Upper lobe of left lung (tissue), 6 donors: ENCODE results near the gene PIRT. TPM values are rescaled to one million over a fixed set of nuclear protein-coding genes. Genes with fewer than 3 reads are reported as not detected.

Experiments used
- ATAC-seq, 2 donors: fragments of 200-7000 bp; cut with Tn5 transposase; one replicate each; pipeline ENCODE4 v1.9.1; 2022; ENCODE audit warnings: mild to moderate bottlenecking in 2 of 2, moderate library complexity in 2 of 2; ENCODE audit not compliant: low FRiP score in 2 of 2
- DNase-seq, 2 donors: peaks; one replicate each; pipeline ENCODE4 v3.0.0-alpha.2; 2019 to 2020
- H3K27ac ChIP-seq, 4 donors: fragments of 200-600 bp; sonication (generic); one replicate each; pipeline ENCODE4 v1.5.1; 2016 to 2019
- H3K27me3 ChIP-seq, 4 donors: fragments of 200-600 bp; sonication (generic); one replicate each; pipeline ENCODE4 v1.5.1; 2017 to 2019
- H3K36me3 ChIP-seq, 4 donors: fragments of 200-600 bp; sonication (generic); one replicate each; pipeline ENCODE4 v1.5.1; 2016 to 2019
- H3K4me1 ChIP-seq, 4 donors: fragments of 200-600 bp; sonication (generic); one replicate each; pipeline ENCODE4 v1.5.1; 2018 to 2019
- H3K4me3 ChIP-seq, 4 donors: fragments of 200-600 bp; sonication (generic); one replicate each; pipeline ENCODE4 v1.5.1; 2017 to 2019; ENCODE audit warnings: mild to moderate bottlenecking in 2 of 4, moderate library complexity in 1 of 4
- H3K9me3 ChIP-seq, 4 donors: fragments of 200-600 bp; sonication (generic); one replicate each; pipeline ENCODE4 v1.5.1; 2018 to 2019
- CTCF ChIP-seq, 6 experiments: fragments of 450-650 bp in 4 of 6; fragments of 200-600 bp in 2 of 6; sonication (generic) in 2 of 6; IDR thresholded peaks; one replicate each; pipeline ENCODE4 v1.5.1; 2016 to 2019; ENCODE audit warnings: antibody characterized with exemption in 6 of 6
- EP300 ChIP-seq, 4 donors: sonication (generic); formaldehyde crosslinking; IDR thresholded peaks; one replicate each; pipeline ENCODE4 v1.5.1; 2017; ENCODE audit warnings: antibody characterized with exemption in 4 of 4, control low read depth in 2 of 4
- POLR2A ChIP-seq, 4 donors: fragments of 450-650 bp; IDR thresholded peaks; one replicate each; pipeline ENCODE4 v1.5.1; 2016 to 2017; ENCODE audit warnings: antibody characterized with exemption in 4 of 4, mild to moderate bottlenecking in 2 of 4
- POLR2AphosphoS5 ChIP-seq, 2 donors: sonication (generic); formaldehyde crosslinking; IDR thresholded peaks; one replicate each; pipeline ENCODE4 v1.5.1; 2017; ENCODE audit warnings: antibody characterized with exemption in 2 of 2
- WGBS, 2 donors: methylation state at CpG; one replicate each; pipeline ENCODE4 v1.1.5; 2017 to 2018; 5-methylcytosine and 5-hydroxymethylcytosine counted together
- total RNA-seq, 6 donors: library from RNA; depleted of rRNA in 4 of 6; stranded (reverse); fragments of >200 nt in 4 of 6; gene quantifications; one replicate each; pipeline versions ENCODE4 v1.1.0 to v1.2.1, GENCODE V29; 2016 to 2021
- donor health status: DM: no; HTN: no; CAD: no; lungs with moderate emphysema.
- donor health status: DM: no; HTN: yes; CAD: no; lungs with severe emphysema.

Gene PIRT
- total RNA-seq: not detected

DNA sequence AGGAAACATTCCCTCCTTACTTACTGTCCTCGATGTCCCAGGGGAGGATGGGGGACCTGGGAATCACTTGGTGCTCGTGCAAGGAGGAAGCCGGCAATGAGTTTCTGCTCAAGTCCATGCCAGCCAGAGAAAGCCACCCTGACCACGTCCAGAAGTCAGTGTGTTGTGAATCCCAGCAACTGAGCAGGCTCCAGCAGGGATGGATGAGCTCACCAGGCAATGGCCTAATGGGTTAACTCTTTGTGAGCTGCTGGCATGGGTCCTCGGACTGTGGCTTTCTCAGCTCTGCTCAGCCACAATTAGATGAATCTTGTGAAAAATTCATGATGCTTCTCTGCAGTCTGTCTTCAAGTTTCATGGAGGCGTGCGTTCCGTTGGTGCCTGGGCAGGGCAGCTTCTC lies at the start of gene PIRT:
Gene PIRT, minus strand, starts transcription at position 167 of the 400 bp plus-strand sequence. CDS start 12,442 bp downstream, outside the sequence.
- TF ChIP-seq POLR2A (IDR thresholded peaks at IDR 0.05): no peak
- no peak for TF ChIP-seq CTCF (IDR thresholded peaks at IDR 0.05)
- no peak for TF ChIP-seq POLR2AphosphoS5 (IDR thresholded peaks at IDR 0.05)
- TF ChIP-seq EP300 (IDR thresholded peaks at IDR 0.05): no peak
- WGBS, 2 donors: 72 to 81% methylated on average over 8 of the region's 8 CpGs
- no peak within 1 kb of the TSS for H3K27ac ChIP-seq
- no peak within 1 kb of the TSS for H3K4me3 ChIP-seq
- no peaks in the 10 kb centered on the region for H3K9me3 ChIP-seq
- H3K36me3 ChIP-seq: no peaks in the 10 kb centered on the region
- no peaks in the 10 kb centered on the region for H3K4me1 ChIP-seq
- ATAC-seq (no peak), DNase-seq (no peak)
- H3K27me3 ChIP-seq: no peaks in the 10 kb centered on the region

DNA sequence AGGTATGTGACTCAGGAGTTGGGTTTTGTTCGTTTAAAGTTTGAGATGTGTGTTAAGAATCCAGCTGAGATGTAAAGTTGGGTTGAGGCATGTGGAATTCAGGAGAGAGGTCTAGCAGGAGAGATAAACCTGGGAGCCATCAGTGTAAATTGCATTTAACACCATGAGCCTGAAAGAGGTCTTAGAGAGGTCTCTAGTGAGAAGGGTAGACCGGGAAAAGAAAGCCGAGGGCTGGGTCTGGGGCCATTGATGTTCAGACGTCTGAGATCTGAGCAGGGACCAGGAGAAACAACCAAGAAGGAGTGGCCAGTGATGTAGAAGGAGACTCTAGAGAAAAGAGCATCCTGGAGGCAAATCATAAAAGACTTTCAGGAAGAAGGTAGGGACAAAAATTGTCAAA lies 44.1 kb upstream of the PIRT start:
- no peak for ATAC-seq
- 39 to 45% methylated on average over 4 of the region's 4 CpGs for WGBS, 2 donors
- H3K4me3 ChIP-seq: no peak overlapping the region
- H3K9me3 ChIP-seq: no peaks in the 10 kb centered on the region
- no peak for DNase-seq
- TF ChIP-seq EP300 (IDR thresholded peaks at IDR 0.05) (no peak), POLR2A (IDR thresholded peaks at IDR 0.05) (no peak), CTCF (IDR thresholded peaks at IDR 0.05) (no peak), POLR2AphosphoS5 (IDR thresholded peaks at IDR 0.05) (no peak)
- no peaks in the 10 kb centered on the region for H3K36me3 ChIP-seq
- no peak overlapping the region for H3K27ac ChIP-seq
- no peaks in the 10 kb centered on the region for H3K4me1 ChIP-seq
- no peaks in the 10 kb centered on the region for H3K27me3 ChIP-seq

GRCh38 chr17:10879190-10879836 lies 41.4 kb upstream of the PIRT start:
- no peak overlapping the region for H3K27ac ChIP-seq
- no peak for DNase-seq
- peak in 1 of 2 donors; percentile 43 for ATAC-seq
- H3K27me3 ChIP-seq: no peaks in the 10 kb centered on the region
- WGBS, 2 donors: 11 to 12% methylated on average over 9 of the region's 9 CpGs
- H3K36me3 ChIP-seq: no peaks in the 10 kb centered on the region
- no peaks in the 10 kb centered on the region for H3K4me1 ChIP-seq
- H3K9me3 ChIP-seq: no peaks in the 10 kb centered on the region
- H3K4me3 ChIP-seq: no peak overlapping the region
- no peak for TF ChIP-seq POLR2AphosphoS5 (IDR thresholded peaks at IDR 0.05)
- peak in 1 of 6 experiments; percentile 43 for TF ChIP-seq CTCF (IDR thresholded peaks at IDR 0.05)
- no peak for TF ChIP-seq EP300 (IDR thresholded peaks at IDR 0.05)
- no peak for TF ChIP-seq POLR2A (IDR thresholded peaks at IDR 0.05)

GRCh38 chr17:10875984-10876555 lies 38.2 kb upstream of the PIRT start:
- no peaks in the 10 kb centered on the region for H3K9me3 ChIP-seq
- no peaks in the 10 kb centered on the region for H3K4me1 ChIP-seq
- peak in 1 of 2 donors; percentile 68 for ATAC-seq
- H3K4me3 ChIP-seq: no peak overlapping the region
- TF ChIP-seq POLR2AphosphoS5 (IDR thresholded peaks at IDR 0.05) (no peak), CTCF (IDR thresholded peaks at IDR 0.05) (peak in 4 of 6 experiments; percentile 23 to 66 (median 49))
- H3K27ac ChIP-seq: no peak overlapping the region
- WGBS, 2 donors: 0 to 5% methylated on average over 5 to 7 of the region's 7 CpGs
- no peaks in the 10 kb centered on the region for H3K27me3 ChIP-seq
- no peaks in the 10 kb centered on the region for H3K36me3 ChIP-seq
- peak; percentile 26 to 36 for DNase-seq

GRCh38 chr17:10875430-10875851 lies 37.6 kb upstream of the PIRT start:
- H3K4me3 ChIP-seq: no peak overlapping the region
- no peak for TF ChIP-seq POLR2A (IDR thresholded peaks at IDR 0.05)
- no peak for TF ChIP-seq POLR2AphosphoS5 (IDR thresholded peaks at IDR 0.05)
- no peak for TF ChIP-seq CTCF (IDR thresholded peaks at IDR 0.05)
- TF ChIP-seq EP300 (IDR thresholded peaks at IDR 0.05): no peak
- no peaks in the 10 kb centered on the region for H3K36me3 ChIP-seq
- 15 to 29% methylated on average over 9 of the region's 9 CpGs for WGBS, 2 donors
- H3K4me1 ChIP-seq: no peaks in the 10 kb centered on the region
- ATAC-seq (no peak), DNase-seq (no peak)
- no peaks in the 10 kb centered on the region for H3K9me3 ChIP-seq
- H3K27me3 ChIP-seq: no peaks in the 10 kb centered on the region
- no peak overlapping the region for H3K27ac ChIP-seq
